ENCODE results near the gene BRAF.
"Not testable (repeated sequence)": the region's sequence is repeated elsewhere in the genome, so short reads cannot be mapped to it uniquely, and the experiment has no call there.

Gene BRAF

DNA sequence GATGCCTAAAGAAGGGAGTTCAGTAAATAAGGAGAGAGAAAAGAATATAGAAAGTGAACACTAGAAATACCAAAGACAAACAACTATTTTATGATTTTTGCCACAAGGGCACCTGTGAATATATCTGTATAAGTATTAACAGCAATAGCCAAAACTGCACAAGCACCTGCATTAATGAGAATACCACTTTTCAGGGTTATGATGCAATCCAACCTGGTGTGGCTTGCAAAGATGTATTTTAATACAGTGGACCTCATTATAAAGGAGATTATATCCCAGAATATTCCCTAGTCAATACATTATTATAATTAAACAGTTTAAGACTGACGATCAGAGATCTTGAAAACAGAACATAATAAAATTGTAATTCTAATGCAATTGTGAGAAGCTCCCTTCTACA, 4.0 kb downstream of the BRAF start:
- DNase-seq: no peak

DNA sequence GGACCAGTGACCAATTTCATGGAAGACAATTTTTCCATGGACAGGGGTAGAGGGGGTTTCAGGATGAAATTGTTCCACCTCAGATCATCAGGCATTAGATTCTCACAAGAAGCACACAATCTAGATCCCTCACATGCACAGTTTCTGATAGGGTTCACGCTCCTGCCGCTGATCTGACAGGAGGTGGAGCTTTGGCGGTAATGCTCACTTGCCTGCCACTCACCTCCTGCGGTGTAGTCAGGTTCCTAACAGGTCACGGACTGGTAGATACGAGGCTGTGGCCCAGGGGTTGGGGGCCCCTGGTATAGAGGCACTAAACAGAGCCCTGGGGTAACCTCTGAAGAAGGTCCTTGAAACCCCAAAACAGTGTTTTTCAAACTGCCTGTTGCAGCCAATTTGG, 6.5 kb downstream of the BRAF start:
- no peak for DNase-seq

DNA sequence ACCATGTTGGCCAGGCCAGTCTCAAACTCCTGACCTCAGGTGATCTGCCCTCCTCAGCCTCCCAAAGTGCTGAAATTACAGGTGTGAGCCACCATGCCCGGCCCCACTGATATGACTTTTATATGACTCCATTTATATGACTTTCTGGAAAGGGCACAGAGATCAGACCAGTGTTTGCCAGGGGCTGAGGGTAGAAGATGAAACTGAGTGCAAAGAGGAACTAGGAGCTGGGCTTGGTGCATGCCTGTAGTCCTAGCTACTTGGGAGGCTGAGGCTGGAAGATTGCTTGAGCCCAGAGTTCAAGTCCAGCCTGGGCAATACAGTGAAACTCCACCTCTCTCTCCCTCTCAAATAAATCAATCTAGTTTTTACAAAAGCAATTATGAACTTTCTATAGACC, 7.5 kb downstream of the BRAF start:
- DNase-seq: no peak

DNA sequence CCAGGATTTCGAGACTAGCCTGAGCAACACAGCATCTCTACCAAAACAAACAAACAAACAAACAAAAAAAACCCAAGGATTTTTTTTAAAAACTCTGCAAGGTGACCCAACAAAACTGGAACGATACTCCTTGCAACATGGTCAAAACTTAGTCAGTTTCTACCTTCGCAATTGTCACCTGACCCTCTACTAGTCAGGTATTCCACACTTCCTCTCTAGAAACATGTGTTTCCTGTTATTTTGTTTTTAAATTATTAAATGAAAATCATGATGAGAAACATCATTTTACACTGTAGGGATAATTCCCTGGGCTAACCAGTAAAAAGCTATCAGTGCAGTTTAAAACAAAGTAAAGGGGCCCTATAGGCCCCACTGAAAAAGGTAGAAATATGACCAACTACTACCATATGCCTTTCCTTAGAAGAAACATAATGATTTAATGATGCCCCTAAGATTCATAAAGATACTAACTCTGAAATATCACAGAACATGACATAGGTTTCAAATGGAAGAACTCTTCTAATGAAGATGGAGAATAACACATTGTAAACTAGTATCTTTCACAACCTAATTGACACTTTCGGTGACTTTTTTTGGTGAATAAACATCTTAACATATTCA, 8.7 kb downstream of the BRAF start:
- no peak for DNase-seq

DNA sequence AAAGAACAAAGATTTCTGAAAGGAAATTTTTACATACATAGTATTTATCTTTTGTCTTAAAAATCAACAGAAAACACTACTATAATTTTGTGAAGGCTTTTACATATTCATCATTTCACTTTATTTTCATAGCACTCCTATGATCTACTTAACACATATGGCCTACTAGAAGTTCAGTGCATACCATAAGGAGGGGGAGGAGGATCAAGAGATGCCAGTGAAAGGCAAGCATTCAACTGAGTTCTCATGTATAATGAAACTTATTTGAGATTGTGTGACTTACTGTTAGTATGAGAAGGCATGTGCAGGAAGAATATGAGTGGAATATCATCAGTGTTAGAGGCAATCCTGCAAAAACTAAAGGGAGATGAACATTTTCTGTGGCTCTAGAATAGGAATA, 10.6 kb downstream of the BRAF start:
- DNase-seq: no peak

DNA sequence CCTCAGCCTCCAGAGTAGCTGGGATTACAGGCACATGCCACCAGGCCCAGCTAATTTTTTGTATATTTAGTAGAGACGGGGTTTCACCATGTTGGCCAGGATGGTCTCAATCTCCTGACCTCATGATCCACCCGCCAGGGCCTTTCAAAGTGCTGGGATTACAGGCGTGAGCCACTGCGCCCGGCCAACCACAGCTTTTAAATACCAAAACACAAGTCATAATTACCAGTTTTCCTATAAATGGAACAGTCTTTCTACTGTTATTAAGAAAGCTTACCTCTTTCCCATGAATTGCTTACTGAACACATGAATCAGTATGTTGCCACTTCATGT, 11.2 kb downstream of the BRAF start:
- DNase-seq: not testable (repeated sequence)

DNA sequence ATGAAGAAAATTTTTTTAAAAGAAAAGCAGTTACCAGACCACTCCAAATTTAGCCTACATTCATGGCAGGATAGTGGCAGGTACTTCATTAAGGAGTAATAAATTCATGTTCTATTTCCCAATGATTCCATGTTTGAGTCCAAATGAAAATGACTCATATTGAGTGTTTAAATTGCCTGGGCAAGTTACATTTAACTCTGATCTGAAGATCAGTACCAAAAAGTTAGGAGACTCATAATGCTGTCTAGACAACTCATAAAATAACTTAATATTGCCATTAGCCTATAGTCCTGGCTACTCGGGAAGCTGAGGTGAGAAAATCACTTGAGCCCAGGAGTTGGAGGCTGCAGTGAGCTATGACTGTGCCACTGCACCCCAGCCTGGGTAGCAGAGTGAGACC, 13.0 kb downstream of the BRAF start:
- DNase-seq: no peak

DNA sequence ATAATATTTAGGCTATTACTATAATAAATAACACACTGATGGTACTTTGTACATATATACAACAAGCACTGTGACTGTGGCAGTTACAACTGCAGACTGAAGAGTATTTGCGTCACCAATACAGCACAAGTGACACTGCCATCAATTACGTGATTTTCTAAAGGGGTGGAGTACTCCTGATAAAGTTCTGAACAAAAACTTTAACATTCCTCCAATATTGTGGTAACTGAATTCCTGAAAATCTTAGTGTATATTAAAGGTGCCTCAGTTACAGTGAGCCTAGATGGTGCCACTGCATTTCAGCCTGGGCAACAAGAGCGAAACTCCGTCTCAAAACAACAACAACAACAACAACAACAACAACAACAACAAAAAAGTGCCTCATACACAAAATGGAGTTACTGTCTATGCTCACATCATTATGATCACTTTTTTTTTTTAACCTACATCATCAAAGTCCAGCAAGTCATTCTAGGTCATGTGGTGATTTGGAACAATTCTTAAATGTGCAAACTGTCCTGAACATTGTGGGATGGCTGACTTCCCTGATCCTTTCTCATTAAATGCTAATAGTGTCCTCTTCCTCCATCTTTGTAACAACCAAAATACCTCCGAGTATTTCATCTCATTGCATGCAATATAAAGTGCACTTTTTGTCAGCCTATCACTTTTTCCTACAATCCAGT, 15.1 kb downstream of the BRAF start:
- DNase-seq: no peak

DNA sequence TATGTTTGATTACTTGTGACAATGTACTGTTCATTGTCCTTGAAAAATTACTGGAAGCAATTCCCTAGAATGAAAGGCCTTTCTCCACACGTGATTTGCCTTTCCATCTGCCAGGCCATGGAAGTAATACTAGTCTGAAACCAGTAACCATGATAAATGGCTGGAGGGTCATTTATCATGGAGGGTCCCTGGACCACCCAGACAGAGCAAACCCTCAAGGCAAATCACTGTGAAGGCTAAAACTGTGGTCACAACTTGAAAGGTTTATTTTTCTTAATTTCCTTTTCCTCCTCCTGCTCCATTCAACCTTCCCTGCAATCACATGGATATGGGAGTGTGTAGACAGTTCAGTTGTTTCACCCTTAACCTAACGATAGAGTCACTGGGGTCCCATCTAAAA, 16.4 kb downstream of the BRAF start:
- DNase-seq: no peak

DNA sequence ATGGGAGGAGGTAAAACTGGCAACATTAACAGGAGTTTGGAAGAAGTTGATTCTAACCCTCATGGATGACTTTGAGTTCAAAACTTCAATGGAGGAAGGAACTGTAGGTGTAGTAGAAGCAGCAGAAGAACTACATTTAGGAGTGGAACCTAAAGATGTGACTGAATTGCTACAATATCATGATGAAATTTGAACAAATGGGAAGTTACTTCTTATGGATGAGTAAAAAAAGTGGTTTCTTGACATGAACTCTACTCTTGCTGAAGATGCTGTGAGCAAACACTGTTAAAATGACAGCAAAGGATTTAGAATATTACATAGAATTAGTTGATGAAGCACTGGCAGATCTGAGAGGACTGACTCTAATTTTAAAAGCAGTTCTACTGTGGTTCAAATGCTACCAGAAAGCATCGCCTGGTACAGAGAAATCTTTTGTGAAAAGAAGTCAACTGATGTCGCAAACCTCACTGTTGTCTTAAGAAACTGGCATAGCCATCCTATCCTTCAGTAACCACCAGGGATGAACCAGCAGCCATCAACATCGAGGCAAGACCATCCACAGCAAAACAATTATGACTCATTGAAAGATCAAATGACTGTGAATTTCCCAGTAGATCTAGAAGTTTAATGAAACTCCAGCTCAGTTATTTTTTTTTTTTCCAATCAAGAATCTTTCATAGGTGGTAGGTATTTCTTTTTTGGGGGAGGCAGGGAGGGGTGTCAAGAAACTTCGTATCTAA, 20.8 kb downstream of the BRAF start:
- no peak for DNase-seq

DNA sequence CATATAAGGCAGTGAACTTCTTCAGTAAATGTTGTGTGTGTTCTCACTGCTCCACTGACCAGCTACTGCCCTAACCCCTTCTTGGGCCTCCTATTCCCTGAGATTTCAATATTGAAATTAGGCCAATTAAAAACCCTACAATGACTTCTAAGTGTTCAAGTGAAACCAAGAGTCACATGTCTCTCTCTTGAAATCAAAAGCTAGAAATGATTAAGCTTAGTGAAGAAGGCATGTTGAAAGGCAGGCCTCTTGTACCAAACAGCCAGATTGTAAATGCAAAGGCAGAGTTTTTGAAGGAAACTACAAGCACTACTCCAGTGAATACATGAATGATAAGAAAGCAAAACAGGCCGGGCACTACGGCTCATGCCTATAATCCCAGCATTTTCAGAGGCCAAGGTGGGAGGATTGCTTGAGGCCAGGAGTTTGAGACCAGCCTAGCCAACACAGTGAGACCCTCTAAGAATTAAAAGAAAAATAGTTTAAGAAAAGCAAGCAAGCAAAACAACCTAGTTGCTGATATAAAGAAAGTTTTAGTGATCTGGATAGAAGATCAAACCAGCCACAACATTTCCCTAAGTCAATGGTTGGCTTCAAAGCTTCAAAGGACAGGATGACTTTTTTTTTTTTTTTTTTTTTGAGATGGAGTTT, 22.3 kb downstream of the BRAF start:
- no peak for DNase-seq

DNA sequence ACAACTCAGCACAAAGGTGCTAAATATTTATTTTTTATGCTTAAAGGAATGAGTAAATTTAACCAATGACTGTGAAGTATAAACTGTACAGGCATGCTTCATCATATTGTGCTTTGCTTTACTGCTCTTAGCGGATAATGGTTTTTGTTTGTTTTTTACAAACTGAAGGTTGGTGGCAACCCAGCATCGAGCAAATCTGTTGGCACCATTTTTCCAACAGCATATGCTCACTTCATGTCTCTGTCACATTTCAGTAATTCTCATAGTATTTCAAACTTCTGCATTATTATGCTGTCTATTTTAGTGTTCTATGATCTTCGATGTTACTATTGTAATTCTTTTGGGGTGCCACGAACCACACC, 22.8 kb downstream of the BRAF start:
- DNase-seq: no peak

DNA sequence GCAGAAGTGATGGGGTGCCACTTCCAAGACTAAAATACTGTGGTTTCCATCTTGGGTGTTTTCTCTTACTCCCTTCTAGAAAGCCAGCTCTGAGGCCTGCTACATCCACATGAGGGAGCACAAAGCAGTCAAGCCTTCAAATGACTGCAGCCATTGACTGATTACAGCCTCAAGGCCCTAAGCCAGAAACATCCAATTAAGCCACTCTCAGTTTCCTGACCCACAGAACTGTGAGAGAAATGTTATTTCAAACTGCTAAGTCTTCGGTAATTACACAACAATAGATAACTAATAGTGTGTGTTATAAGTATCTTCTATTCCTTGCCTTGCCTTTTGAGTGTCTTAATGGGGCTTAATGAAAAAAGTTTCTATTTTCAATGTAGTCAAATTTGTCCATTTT, 24.8 kb downstream of the BRAF start:
- peak in 26 of 58 donors; percentile 1 to 47 (median 8) for DNase-seq

DNA sequence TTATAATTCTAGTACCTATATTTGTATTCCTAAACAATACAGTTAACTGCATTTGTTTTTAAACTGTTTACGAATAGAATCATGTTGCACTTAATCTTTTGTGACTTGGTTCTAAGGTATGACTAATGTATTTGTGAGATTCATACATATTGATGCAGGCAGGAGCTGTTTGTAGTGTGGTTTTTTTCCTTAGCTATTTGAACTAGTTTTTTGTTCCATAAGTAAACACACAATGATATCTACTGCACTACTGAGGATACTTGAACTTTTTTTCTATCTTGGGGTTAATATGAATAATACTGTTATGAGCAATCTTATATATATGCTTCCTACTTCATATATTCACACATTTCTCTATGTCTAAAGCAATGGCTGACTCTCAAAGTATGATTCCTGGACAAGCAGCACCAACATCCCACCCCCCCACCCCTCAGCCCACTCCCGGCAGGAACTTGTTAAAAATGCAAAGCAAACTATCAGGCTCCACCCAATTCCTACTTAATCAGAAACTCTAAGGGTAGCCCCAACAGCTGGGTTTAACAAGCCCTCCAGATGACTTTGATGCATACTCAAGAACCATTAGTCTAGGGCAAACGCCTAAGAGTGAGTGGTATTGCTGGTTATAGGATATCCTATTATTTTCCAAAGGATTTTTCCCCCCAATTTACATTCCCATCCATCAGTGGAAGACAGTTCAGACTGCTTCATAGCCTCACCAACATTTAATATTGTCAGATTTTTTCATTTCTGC, 25.8 kb downstream of the BRAF start:
- no peak for DNase-seq

DNA sequence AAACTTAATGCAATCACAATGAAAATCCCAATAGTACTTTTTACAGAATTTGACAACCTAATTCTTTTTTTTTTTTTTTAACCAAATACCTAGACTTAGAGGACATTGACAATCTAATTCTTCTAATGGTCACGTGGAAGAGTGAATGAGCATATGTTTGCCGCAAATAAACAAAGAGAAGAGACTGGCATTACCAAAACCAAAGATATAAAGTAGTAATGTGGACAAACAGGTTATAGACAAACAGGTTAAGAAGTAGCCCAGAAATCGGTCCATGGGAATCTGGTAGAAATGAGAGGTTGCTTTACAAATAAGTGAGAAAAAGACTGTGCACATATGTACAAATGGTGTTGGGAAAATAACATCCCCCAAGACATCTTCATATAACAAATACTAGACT, 27.7 kb downstream of the BRAF start:
- DNase-seq: no peak

DNA sequence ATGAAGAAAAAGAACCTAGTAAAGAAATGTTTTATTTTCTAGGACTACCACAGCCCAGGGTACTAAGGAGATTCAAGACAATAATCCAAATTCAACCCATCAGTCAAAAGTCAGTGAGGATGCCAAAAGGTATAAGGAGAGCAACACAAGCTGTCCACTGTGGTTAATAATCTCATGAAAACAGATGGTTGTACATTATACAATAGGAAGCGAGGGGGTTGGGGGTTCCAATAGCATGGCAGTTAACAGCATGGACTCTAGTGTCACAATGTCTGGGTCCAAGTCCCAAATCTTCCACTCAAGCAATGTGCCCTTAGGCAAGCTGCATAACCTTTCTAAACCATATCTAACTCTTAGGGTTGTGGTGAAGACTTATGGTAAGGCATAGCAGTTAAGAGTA, 35.1 kb downstream of the BRAF start:
- no peak for DNase-seq

DNA sequence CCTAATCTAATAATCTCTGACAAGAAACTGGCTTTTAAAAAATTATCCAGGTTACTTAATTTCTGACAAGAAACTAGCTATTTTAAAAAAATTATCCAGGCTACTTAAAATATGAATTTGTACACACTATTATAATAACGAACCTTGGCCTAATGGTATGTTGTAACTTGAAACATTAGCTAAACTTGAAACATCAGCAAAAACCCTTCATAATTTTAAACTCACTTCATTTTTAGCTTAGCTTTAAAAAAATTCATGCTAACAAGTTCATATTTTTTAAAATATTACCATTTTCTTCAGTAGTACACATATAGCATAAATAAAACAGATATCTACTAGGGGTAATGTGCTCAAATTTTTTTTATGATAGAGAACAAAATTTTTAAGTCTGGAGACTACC, 35.6 kb downstream of the BRAF start:
- DNase-seq: no peak

DNA sequence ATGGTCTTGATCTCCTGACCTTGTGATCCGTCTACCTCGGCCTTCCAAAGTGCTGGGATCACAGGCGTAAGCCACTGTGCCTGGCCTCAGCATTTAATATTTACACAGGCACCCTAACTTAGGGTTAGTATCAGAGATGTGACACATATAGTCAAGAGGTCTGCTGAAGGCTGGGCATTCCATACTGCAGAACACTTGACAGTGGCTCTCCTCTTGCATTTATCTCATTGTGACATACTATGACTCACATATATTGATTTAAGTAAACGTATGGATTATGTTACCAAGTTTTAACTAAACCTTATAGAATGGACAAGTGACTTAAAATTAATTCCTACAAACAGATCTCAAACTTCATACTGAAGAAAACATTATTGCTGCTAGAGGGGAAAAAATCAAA, 36.6 kb downstream of the BRAF start:
- no peak for DNase-seq

DNA sequence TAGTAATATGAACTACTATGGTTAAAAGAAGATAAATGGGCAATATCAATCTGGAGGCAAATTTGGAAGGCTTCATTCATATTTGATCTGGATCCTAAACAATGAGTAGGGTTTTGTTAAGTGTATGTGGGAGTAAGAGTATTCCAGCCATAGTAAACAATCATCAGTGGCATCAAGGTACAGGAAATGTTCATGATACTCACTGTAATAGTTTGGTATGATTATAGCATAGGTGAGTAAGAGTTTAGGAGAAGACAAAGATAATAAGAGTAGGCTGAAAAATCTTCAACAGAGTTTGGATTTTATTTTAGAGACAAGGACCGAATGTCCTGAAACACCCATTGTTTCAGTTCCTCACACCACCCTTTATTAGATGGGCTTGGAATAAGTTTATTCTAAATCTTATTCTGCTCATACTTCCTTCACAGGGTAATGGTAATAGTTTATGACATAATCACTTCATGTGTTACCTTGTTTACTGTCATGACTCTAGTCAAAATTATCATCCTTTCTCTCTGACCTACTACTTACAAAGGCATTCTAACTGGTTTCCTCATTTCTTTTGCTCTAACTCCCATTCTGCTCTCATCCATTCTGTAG, 38.9 kb downstream of the BRAF start:
- no peak for DNase-seq

DNA sequence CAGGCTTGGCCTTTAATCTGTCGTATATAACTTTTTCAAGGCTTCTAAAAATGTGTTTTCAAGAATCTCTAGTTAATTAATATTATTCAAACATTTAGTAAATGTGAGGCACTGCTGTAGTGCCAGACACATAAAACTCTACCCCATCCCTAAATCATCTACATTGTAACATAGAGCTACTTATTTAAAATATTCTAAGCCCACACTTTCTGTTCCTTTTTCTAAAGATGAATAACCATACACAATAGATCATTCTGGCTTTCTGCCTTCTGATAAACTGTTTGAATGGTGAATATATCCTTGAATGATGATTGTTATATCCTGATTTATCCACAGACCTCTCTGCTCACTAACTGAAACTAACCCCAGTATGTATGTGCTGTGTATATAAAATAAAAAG, 41.4 kb downstream of the BRAF start:
- no peak for DNase-seq

DNA sequence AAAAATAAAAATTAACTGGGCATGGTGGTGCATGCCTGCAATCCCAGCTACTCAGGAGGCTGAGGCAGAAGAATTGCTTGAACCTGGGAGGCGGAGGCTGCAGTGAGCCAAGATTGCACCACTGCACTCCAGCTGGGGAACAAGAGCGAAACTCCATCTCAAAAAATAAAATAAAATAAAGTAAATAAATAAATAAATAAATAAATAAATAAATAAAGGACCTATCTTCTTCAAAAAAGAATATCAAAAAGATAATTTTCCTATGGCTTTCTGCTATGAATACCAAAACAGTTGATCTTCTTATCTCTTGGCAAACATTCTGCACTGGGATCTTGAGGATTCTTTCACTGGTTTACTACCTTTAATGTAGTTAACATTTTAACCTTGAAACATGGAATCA, 41.9 kb downstream of the BRAF start:
- DNase-seq: not testable (repeated sequence)
